HL-60 (cell line): ENCODE data around the gene EIF2AK3.

Source experiments
- DNase-seq, 2 experiments: peaks; one replicate each; pipeline ENCODE4 v3.0.0-alpha.2; 2010 to 2020; ENCODE audit warnings: low read depth in 1 of 2, low spot score in 1 of 2
- H3K27ac ChIP-seq: fragments of 250-450 bp; sonication (Bioruptor Pico); replicated peaks from 2 replicates; pipeline ENCODE4 v1.5.1; 2020; ENCODE audit warnings: mild to moderate bottlenecking, moderate library complexity
- H3K27me3 ChIP-seq: fragments of 250-450 bp; sonication (Bioruptor Pico); 2 replicates; pipeline ENCODE4 v1.5.1; 2021; ENCODE audit warnings: mild to moderate bottlenecking, moderate library complexity; ENCODE audit not compliant: insufficient read depth, poor library complexity, severe bottlenecking
- H3K4me3 ChIP-seq: replicated peaks from 2 replicates; pipeline ENCODE4 v1.5.1; 2011; ENCODE audit warnings: mild to moderate bottlenecking, control low read depth, low read length; ENCODE audit not compliant: insufficient read depth
- GABPA ChIP-seq: IDR thresholded peaks from 2 replicates; pipeline ENCODE4 v1.6.1; 2012; ENCODE audit warnings: low read depth
- POLR2AphosphoS5 ChIP-seq: IDR thresholded peaks from 2 replicates; pipeline ENCODE4 v1.6.1; 2012; ENCODE audit warnings: low read depth
- SPI1 ChIP-seq: IDR thresholded peaks from 2 replicates; pipeline ENCODE4 v1.6.1; 2012; ENCODE audit warnings: low read depth, mild to moderate bottlenecking, borderline replicate concordance
- TF ChIP-seq, protein P1 (sequence below): IDR thresholded peaks from one replicate; pipeline ENCODE4 v1.5.1; 2011; ENCODE audit warnings: low read length, control low read depth, inconsistent platforms; ENCODE audit not compliant: insufficient read depth
- TF ChIP-seq, protein P2 (sequence below): IDR thresholded peaks from 2 replicates; pipeline ENCODE4 v1.6.1; 2012; ENCODE audit warnings: low read depth; ENCODE audit not compliant: insufficient replicate concordance

The EIF2AK3 gene

DNA sequence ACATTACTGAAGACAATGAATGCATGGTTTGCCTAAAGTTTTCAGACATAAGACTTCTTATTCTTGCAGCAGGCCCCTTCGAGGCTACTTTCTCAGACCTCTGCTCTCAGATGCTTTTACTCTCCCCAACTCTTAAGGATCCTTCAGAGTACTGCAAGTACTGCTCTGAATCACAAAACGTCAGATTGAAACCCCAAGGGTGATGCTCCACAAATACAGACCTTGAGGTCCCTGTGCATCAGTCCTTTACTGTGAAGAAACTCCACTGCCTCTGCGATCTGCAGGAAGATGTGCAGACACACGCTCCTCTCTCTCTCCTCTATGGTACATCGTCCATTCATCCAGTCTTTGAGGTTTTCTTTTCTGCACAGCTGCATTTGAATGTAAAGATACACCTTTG lies 52.8 kb downstream of the EIF2AK3 start:
- Histone ChIP-seq H3K27ac (no peak overlapping the region), H3K27me3 (no peaks in the 10 kb centered on the region), H3K4me3 (no peak overlapping the region)
- DNase-seq: no peak
- TF ChIP-seq, protein P1, sequence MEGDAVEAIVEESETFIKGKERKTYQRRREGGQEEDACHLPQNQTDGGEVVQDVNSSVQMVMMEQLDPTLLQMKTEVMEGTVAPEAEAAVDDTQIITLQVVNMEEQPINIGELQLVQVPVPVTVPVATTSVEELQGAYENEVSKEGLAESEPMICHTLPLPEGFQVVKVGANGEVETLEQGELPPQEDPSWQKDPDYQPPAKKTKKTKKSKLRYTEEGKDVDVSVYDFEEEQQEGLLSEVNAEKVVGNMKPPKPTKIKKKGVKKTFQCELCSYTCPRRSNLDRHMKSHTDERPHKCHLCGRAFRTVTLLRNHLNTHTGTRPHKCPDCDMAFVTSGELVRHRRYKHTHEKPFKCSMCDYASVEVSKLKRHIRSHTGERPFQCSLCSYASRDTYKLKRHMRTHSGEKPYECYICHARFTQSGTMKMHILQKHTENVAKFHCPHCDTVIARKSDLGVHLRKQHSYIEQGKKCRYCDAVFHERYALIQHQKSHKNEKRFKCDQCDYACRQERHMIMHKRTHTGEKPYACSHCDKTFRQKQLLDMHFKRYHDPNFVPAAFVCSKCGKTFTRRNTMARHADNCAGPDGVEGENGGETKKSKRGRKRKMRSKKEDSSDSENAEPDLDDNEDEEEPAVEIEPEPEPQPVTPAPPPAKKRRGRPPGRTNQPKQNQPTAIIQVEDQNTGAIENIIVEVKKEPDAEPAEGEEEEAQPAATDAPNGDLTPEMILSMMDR: no peak
- TF ChIP-seq, protein P2, sequence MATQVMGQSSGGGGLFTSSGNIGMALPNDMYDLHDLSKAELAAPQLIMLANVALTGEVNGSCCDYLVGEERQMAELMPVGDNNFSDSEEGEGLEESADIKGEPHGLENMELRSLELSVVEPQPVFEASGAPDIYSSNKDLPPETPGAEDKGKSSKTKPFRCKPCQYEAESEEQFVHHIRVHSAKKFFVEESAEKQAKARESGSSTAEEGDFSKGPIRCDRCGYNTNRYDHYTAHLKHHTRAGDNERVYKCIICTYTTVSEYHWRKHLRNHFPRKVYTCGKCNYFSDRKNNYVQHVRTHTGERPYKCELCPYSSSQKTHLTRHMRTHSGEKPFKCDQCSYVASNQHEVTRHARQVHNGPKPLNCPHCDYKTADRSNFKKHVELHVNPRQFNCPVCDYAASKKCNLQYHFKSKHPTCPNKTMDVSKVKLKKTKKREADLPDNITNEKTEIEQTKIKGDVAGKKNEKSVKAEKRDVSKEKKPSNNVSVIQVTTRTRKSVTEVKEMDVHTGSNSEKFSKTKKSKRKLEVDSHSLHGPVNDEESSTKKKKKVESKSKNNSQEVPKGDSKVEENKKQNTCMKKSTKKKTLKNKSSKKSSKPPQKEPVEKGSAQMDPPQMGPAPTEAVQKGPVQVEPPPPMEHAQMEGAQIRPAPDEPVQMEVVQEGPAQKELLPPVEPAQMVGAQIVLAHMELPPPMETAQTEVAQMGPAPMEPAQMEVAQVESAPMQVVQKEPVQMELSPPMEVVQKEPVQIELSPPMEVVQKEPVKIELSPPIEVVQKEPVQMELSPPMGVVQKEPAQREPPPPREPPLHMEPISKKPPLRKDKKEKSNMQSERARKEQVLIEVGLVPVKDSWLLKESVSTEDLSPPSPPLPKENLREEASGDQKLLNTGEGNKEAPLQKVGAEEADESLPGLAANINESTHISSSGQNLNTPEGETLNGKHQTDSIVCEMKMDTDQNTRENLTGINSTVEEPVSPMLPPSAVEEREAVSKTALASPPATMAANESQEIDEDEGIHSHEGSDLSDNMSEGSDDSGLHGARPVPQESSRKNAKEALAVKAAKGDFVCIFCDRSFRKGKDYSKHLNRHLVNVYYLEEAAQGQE: no peak
- TF ChIP-seq SPI1 (no peak), GABPA (no peak), POLR2AphosphoS5 (no peak)

DNA sequence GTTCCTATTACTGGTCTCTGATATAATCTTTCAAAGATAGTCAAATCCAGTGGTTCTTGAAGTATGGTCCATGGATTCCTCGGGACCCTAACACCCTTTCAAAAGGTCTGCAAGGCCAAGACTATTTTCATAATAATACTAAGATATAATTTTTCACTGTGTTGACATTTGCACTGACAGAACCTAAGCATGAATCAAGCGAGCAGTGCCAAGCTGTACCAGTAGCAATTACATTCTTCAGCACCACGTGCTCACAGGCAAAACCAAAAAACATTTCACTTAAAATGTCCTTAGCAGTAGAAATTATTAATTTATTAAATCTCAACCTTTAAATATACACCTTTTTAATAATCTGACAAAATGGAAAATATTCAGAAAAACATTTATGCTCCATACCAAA lies 59.1 kb downstream of the EIF2AK3 start:
- Histone ChIP-seq H3K27me3 (no peaks in the 10 kb centered on the region), H3K4me3 (no peak overlapping the region), H3K27ac (no peak overlapping the region)
- TF ChIP-seq, protein P1: no peak
- no peak for DNase-seq

DNA sequence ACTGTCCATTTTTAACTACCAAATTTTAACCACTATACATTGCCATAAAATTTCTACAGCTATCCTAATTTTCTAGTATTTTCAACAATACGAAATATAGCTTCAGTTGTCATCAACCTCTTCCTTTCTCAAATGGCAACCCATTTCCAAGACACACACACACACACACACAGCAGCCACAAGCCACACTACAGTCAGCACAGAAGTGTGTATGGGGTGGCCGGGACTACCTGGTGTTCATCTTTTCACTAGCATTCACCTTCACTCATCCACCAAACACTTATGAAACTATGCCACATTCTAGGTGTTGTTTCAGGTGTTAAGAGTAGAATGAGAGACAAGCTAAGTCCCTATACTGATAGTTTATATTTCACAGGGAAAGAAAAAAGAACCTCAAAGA lies 62.9 kb downstream of the EIF2AK3 start:
- H3K27me3 ChIP-seq: no peaks in the 10 kb centered on the region
- no peak overlapping the region for H3K27ac ChIP-seq
- TF ChIP-seq SPI1: no peak
- TF ChIP-seq, protein P2: no peak
- no peak for TF ChIP-seq POLR2AphosphoS5
- TF ChIP-seq, protein P1: no peak
- TF ChIP-seq GABPA: no peak
- no peak overlapping the region for H3K4me3 ChIP-seq
- DNase-seq: no peak

DNA sequence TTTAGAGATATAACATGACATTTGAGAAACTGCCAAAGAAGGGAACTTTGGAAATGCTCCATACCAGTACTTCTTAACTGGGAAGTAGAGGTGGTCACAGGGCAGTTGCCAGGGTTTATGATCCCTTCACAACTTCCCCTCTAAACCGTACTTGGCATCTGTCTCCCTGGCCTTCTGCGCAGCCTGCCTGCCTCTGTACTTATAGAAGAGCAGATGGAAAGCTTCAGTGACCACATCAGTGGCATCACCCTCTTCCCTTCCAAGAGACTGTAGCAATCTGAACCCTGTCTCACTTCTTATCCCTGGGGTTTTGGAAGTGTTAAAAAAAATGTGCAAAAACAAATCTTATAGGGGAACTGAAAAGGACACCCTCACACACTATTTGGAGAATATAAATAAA lies 64.1 kb downstream of the EIF2AK3 start:
- Histone ChIP-seq H3K4me3 (no peak overlapping the region), H3K27me3 (no peaks in the 10 kb centered on the region), H3K27ac (no peak overlapping the region)
- DNase-seq: no peak
- TF ChIP-seq SPI1 (no peak), GABPA (no peak), POLR2AphosphoS5 (no peak)
- TF ChIP-seq, protein P2: no peak
- TF ChIP-seq, protein P1: no peak
